Measurements from ENCODE around the gene RHOBTB3. TPM values are rescaled to one million over a fixed set of nuclear protein-coding genes. Genes with fewer than 3 reads are reported as not detected.
"Not testable (repeated sequence)": the region's sequence is repeated elsewhere in the genome, so short reads cannot be mapped to it uniquely, and the experiment has no call there.

The RHOBTB3 gene
- total RNA-seq, 1 experiment from 2014 or later: 6.8 TPM

DNA sequence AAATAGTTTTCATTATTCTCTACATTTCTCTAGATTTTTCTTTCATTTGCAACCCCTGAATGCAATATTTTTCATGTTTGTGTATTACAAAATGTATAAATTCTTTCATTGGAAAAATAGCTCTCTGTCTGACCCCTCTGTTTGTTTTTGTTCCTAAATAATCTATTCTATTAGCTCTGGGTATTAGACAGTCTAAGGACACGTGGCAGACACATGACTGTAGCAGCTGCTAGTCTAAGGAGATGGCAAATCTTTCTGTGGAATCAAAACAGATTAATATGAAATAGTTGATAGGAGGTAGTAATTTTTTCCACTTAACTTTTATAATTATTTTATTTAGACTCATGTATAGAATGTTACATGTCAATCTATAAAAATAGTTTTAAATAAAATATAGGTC, 27.0 kb upstream of the RHOBTB3 start:
- peaks cover 0 to 2% of the 10 kb centered on the region in 2 experiments; a peak in 1 of 4 replicates for H3K4me1 Mint-ChIP-seq

DNA sequence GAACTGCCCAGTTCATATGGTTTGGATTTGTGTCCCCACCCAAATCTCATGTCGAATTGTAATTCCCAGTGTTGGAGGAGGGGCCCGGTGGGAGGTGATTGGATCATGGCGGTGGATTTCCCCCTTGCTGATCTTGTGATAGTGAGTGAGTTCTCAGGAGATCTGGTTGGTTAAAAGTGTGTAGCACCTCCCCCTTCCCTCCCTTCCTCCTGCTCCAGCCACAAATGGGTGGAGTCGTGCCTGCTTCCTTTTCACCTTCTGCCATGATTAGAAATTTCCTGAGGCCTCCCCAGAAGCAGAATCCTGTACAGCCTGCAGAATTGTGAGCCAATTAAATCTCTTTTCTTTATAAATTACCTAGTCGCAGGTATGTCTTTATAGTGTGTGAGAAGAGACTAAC, 24.9 kb upstream of the RHOBTB3 start:
- H3K4me1 ChIP-seq (ENCODE audit: insufficient read depth, low read length); H3K23me2 ChIP-seq (ENCODE audit: insufficient read length, low read depth, low read length, poor library complexity, severe bottlenecking); H3K79me2 ChIP-seq (ENCODE audit: insufficient read depth, low read length); H3K56ac ChIP-seq (ENCODE audit: insufficient read length, low read depth, low read length); H3K18ac ChIP-seq (ENCODE audit: insufficient read length, low read depth, low read length); H3K79me1 ChIP-seq (ENCODE audit: insufficient read depth, low read depth, low read length, poor library complexity, severe bottlenecking); H3K9me3 ChIP-seq (ENCODE audit: control insufficient read depth, low read depth, low read length); H4K91ac ChIP-seq (ENCODE audit: insufficient read length, low read depth, low read length); H3K14ac ChIP-seq (ENCODE audit: insufficient read depth, low read length); H2AFZ ChIP-seq (ENCODE audit: low read length); H4K8ac ChIP-seq (replicated peaks; ENCODE audit: insufficient read length, low read depth, low read length); H3K9me3 Mint-ChIP-seq; H3K27ac Mint-ChIP-seq; DNase-seq; H3K4me2 ChIP-seq (ENCODE audit: insufficient read depth, insufficient read length, low read length); H2BK5ac ChIP-seq (ENCODE audit: insufficient read length, low read length); H2BK20ac ChIP-seq (ENCODE audit: low read depth, low read length, poor library complexity, severe bottlenecking); H3K4ac ChIP-seq (ENCODE audit: low read depth, low read length); H3T11ph ChIP-seq (ENCODE audit: low read length); H3K4me3 Mint-ChIP-seq; H2BK120ac ChIP-seq (ENCODE audit: low read depth, low read length, poor library complexity, severe bottlenecking); H3K36me3 Mint-ChIP-seq (ENCODE audit: insufficient read depth in 1 of 3, low read depth in 3 of 3); H2BK12ac ChIP-seq (ENCODE audit: insufficient read length, low read depth, low read length); H3K9ac ChIP-seq (ENCODE audit: extremely low read depth, insufficient read length, low read length); H4K5ac ChIP-seq (ENCODE audit: insufficient read length, low read depth, low read length); H2AK5ac ChIP-seq (ENCODE audit: insufficient read length, low read length); H3K23ac ChIP-seq (ENCODE audit: insufficient read length, low read depth, low read length); H3K27ac ChIP-seq (ENCODE audit: insufficient read length, low read depth, low read length); H3K27me3 ChIP-seq (ENCODE audit: insufficient read depth, low read length); H2BK15ac ChIP-seq (ENCODE audit: low read depth, low read length); H4K20me1 ChIP-seq (ENCODE audit: control insufficient read depth, insufficient read depth, insufficient read length): not testable (repeated sequence)
- Mint-ChIP-seq H3K27me3 (ENCODE audit: low read depth) (peaks cover 27% of the 10 kb centered on the region), H3K4me1 (peaks cover 6 to 13% of the 10 kb centered on the region in 2 experiments)
- no CpG with 5 or more reads among the region's 5 CpGs for WGBS (ENCODE audit: extremely low coverage, insufficient read length, low lambda C conversion rate)

More for the DNA sequence above, 27.0 kb upstream of the RHOBTB3 start:
- Histone ChIP-seq H3K9ac (ENCODE audit: extremely low read depth, insufficient read length, low read length) (no peak overlapping the region), H3K14ac (ENCODE audit: insufficient read depth, low read length) (no peak overlapping the region), H4K5ac (ENCODE audit: insufficient read length, low read depth, low read length) (no peak overlapping the region), H3K79me2 (ENCODE audit: insufficient read depth, low read length) (no peaks in the 10 kb centered on the region), H2BK15ac (ENCODE audit: low read depth, low read length) (no peak overlapping the region), H3K4ac (ENCODE audit: low read depth, low read length) (no peak overlapping the region), H4K8ac (replicated peaks; ENCODE audit: insufficient read length, low read depth, low read length) (no peak overlapping the region), H2BK5ac (ENCODE audit: insufficient read length, low read length) (no peak overlapping the region), H3K27me3 (ENCODE audit: insufficient read depth, low read length) (peaks cover 2% of the 10 kb centered on the region; the same call in 1 of the 2 replicates), H3K56ac (ENCODE audit: insufficient read length, low read depth, low read length) (no peak overlapping the region), H3K4me2 (ENCODE audit: insufficient read depth, insufficient read length, low read length) (no peak overlapping the region), H4K91ac (ENCODE audit: insufficient read length, low read depth, low read length) (no peak overlapping the region), H2AFZ (ENCODE audit: low read length) (no peak overlapping the region), H3K4me1 (ENCODE audit: insufficient read depth, low read length) (no peaks in the 10 kb centered on the region), H3K23me2 (ENCODE audit: insufficient read length, low read depth, low read length, poor library complexity, severe bottlenecking) (no peaks in the 10 kb centered on the region), H3T11ph (ENCODE audit: low read length) (no peak overlapping the region), H2BK12ac (ENCODE audit: insufficient read length, low read depth, low read length) (no peak overlapping the region), H3K23ac (ENCODE audit: insufficient read length, low read depth, low read length) (no peak overlapping the region), H2AK5ac (ENCODE audit: insufficient read length, low read length) (no peak overlapping the region), H3K27ac (ENCODE audit: insufficient read length, low read depth, low read length) (no peak overlapping the region), H2BK20ac (ENCODE audit: low read depth, low read length, poor library complexity, severe bottlenecking) (no peak overlapping the region), H4K20me1 (ENCODE audit: control insufficient read depth, insufficient read depth, insufficient read length) (no peaks in the 10 kb centered on the region), H2BK120ac (ENCODE audit: low read depth, low read length, poor library complexity, severe bottlenecking) (no peak overlapping the region), H3K79me1 (ENCODE audit: insufficient read depth, low read depth, low read length, poor library complexity, severe bottlenecking) (no peaks in the 10 kb centered on the region), H3K9me3 (ENCODE audit: control insufficient read depth, low read depth, low read length) (no peaks in the 10 kb centered on the region), H3K18ac (ENCODE audit: insufficient read length, low read depth, low read length) (no peak overlapping the region)
- no CpG with 5 or more reads among the region's 1 CpG for WGBS (ENCODE audit: extremely low coverage, insufficient read length, low lambda C conversion rate)
- Mint-ChIP-seq H3K27me3 (ENCODE audit: low read depth) (peaks cover 14% of the 10 kb centered on the region), H3K36me3 (ENCODE audit: insufficient read depth in 1 of 3, low read depth in 3 of 3) (no peaks in the 10 kb centered on the region; a peak in 1 of 7 replicates), H3K4me3 (no peak overlapping the region), H3K9me3 (no peaks in the 10 kb centered on the region), H3K27ac (no peak overlapping the region)
- no peak for DNase-seq
- TF ChIP-seq, protein P1, sequence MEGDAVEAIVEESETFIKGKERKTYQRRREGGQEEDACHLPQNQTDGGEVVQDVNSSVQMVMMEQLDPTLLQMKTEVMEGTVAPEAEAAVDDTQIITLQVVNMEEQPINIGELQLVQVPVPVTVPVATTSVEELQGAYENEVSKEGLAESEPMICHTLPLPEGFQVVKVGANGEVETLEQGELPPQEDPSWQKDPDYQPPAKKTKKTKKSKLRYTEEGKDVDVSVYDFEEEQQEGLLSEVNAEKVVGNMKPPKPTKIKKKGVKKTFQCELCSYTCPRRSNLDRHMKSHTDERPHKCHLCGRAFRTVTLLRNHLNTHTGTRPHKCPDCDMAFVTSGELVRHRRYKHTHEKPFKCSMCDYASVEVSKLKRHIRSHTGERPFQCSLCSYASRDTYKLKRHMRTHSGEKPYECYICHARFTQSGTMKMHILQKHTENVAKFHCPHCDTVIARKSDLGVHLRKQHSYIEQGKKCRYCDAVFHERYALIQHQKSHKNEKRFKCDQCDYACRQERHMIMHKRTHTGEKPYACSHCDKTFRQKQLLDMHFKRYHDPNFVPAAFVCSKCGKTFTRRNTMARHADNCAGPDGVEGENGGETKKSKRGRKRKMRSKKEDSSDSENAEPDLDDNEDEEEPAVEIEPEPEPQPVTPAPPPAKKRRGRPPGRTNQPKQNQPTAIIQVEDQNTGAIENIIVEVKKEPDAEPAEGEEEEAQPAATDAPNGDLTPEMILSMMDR (conservative IDR thresholded peaks at IDR 0.05): no peak
